GM18505 (cell line): ENCODE measurements around the gene COL4A3.

Experiments
- ATAC-seq: cut with Tn5 transposase; IDR thresholded peaks from one replicate; pipeline ENCODE4 v1.9.1; 2021; ENCODE audit not compliant: unreplicated experiment
- POLR2A ChIP-seq: IDR thresholded peaks from 4 replicates; pipeline ENCODE4 v1.6.1; 2011; ENCODE audit warnings: borderline replicate concordance; ENCODE audit not compliant: insufficient read depth, insufficient read length; ENCODE audit errors: extremely low read depth

The COL4A3 gene

DNA sequence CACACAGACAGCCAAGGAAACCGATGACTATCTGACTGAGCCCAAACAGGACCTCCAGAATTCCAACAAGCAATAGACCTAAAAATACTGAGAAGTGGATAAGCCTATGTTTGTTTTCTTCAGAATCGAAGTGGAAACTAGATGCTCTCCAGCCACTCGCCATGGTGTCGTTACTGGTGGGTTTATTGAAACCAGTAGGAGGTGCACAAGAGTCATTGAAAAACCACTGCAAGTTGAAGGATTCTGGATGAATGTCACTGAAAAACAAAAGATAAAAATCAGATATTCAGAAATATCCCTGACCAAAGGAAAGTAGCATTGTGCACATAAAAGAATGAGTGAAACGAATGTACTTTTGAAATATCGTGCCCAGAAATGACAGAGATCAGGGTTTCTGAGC, 199.3 kb downstream of the COL4A3 start:
- TF ChIP-seq POLR2A = no peak
- ATAC-seq = no peak
